ENCODE measurements around the gene NIPA2.

NIPA2 gene

DNA sequence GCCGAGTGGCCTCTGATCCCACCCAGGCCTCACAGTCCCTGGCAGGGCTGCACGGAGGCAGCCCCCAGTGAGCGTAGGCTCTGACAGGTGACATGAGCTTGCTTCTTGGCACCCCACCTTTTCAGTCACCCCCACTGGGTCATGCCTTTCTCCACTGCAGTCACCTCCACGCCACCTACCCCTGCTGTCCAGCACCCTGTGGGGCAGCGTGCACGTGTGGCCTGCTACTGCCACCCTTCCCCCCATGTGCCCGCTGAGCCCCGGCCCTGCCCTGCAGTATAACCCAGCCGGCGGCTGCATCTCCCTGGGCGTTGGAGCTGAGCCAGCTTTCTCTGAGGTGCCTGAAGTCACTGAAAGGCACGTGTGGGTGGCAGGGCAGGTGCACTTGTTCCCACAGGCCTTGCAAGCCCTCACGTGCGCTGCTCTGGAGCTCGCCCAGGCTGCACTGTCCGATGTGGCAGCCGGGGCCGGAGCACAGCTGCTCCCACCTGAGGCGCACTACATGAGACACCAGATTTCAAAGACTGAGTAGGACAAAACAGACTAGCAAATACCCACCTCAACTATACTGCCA is 65.6 kb downstream of the NIPA2 start:
- DNase-seq, result no peak

DNA sequence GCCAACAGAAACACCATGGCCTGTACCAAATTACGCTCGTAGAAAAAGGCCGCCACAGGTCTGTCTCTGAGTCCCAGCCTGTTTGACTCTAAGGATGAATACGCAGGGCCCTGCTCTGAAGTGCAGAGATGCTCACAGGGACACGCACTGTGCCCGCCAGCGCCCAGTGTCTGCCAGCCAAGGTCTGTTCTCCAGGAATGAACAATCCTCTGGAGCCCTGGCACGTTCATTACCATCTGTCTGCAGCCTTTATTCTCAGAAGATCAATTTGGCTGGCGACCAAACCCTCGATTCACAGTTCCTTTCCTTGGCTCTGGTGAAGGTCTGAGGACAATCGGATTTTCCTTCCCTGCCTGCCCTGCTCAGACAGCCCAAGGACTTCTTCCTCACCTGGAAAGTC is 66.3 kb downstream of the NIPA2 start:
- no peak for DNase-seq

DNA sequence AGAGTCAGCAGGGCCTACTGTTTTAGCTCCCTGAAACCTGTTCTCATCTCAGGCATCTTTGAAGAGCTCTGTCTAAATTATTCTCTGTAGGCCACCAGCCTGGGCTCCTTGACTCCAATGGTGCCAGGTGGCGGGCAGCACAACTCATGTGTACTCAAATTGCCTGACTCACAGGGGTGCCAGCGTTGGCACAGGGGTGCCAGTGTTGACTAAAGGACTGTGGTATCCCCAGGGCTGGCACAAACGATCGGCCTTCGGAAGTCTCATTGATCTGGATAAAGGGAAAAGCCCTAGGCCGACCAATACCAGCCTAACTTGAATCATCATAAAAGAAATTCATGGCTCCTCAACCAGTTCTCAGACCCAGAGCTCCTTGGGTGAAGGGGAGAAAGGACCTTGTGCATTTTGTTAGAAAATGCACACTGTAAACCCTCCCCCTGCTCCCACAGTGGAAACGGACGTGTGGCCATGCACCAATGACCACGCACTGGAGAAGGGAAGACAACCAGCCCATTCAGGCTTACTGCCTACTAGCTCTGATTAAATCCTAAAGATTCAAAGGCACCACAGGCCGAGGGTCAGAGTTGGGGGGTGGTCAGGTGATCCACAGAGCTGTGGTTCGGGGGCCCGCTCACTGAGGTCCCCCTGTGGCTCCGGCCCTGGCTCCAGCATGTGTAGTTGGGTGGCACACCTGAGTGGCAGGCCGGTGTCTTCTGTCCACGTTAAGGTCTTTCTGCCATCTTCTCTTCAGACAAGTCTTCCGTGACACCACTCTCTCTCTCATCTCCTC is 68.9 kb downstream of the NIPA2 start:
- no peak for DNase-seq

DNA sequence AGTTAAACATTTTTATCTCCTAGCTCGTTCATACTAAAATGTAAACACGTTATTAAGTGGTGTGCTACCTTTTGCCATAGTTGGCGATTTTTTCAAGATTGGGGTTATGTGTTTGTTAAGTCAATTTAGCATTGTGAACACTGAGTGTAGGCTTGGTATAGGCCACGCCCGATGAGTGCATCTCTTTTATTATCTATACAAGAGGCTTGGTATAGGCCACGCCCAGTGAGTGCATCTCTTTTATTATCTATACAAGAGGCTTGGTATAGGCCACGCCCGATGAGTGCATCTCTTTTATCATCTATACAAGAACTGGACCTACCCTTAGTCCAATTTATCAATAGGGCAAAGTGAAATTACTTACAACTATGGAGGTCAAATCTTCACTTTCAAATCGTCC is 70.4 kb downstream of the NIPA2 start:
- no peak for DNase-seq

DNA sequence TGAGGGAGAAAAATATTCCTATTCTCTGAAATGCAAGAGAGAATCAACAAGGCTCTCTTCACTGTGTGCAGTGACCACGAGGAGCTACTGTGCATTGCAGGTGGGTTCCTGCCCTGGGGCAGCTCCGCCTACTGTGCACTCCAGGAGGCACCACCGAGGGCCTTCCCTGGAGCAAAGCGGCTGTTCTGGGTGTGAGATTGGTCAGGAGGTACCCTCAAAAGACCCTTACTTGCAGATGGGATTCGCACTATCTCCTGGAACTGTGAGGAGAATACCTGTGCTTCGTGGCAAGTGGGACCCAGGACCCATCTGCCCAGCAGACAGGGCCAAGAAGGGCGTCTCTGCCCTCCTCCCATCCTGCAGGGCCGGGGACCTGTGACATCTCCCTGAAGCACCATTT is 72.8 kb downstream of the NIPA2 start:
- no peak for DNase-seq

DNA sequence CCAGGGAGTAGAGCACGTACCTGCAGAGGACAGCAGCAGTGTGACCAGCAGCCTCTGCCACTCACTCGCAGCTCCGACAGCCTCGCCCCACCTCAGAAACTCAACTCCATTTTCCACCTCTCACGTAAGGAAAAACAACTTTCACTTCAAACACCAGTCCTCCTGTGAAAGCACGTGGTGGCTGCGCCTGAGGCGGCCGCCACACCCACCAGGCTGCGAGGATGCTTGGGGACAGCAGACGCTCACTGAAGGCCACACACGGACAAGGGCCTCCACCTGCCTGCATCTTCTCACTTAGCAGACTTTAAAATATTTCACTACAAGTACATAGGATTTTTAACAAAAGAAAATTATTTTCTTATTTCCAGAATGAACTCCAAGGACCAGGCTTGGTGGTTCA is 73.8 kb downstream of the NIPA2 start:
- DNase-seq, result no peak

DNA sequence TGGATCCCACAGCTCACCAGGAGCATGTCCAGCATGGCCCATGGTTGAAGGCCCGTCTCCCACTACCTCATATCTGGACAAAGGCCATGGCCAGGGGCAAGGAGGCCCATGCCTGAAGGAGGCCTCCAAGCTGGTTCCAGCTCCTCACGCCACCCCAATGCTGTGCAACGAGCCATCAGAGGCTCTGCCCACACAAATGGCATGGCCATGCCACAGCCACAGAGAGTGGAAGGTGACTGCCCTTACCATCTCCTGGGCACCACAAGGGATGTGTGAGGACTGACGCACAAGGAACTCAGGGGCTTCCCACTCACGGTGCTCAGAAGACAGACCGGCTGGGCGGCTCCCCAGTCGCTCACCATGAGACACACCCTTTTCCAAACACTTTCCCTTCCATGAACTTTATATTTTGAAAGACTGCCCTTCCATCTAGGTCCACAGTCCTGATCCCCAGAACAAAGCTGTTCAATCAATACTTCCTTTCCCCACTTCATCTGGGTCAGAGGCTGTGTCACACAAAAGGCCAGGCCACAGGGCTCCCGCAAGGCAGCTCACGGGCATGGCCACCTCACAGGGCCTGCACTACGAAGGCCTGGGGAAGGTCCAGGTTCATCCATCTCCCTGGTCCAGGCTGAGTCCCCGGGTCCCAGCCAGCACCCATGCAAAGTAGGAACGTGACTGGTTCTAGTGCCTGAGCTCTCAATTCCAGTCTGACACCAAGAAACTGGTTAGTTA is 75.3 kb downstream of the NIPA2 start:
- no peak for DNase-seq

DNA sequence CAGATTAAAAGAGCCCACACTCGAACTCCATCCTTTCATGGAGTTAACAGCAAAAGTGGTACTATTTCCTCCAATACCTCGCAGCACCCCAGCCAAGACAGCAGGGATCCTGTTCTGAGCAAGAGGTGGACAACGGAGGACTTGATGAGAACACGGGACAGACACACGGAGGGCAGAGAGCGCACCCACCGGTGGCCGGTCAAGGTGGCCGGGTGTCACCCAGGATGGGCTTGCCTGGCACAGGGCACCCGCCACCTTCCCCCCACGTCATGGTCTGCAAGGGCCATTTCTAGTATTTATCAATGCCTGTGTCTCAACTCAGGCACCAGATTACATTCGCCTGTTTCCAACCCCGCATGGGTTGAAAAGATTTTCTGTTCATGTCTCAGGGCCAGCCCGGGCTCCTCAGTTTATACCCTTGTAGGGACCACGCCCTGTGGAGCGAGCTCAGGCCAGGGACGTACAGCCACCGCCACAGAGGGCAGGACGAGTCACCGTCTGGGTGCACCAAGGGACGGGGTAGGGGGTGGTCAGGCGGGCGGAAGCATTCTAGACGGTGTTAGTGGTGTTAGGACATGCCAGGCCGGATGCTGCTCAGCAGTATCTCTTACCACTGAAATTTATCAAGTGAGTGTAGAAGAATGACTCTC is 77.5 kb downstream of the NIPA2 start:
- no peak for DNase-seq

DNA sequence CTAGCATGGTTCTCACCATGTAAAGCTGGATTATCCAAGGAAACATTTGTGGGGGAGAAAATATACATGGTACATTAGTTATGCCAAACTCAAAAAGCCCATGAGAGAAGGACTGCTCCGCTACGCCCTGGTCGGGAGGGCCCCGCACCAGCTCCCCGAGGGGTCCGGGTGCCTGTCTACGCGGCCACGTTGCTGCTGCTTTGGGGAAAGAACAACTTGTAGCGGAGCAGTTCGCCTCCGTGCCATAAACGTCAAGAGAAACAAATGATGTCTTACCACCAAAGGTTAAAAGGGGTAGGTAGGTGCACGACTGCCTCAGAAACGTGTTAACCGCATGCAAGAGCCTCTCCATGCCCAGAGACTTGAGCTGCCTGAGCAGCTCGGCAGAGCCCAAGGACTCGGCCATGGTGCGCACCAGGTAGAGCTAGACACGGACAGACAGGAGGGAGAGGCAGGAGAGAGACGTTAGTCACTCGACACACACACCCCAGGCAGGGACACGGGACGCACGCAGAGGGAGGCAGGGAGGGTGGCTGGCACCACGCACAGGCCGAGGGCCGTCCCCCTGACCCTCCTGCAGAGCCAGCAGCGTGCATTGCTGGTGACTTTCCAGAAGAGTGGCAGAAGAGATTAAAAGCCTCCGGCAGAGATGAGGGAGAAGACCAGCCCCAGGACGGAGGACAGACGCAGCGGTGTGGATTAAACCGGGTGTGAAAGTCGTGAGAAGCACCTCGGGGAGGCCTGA is 78.3 kb downstream of the NIPA2 start:
- no peak for DNase-seq

DNA sequence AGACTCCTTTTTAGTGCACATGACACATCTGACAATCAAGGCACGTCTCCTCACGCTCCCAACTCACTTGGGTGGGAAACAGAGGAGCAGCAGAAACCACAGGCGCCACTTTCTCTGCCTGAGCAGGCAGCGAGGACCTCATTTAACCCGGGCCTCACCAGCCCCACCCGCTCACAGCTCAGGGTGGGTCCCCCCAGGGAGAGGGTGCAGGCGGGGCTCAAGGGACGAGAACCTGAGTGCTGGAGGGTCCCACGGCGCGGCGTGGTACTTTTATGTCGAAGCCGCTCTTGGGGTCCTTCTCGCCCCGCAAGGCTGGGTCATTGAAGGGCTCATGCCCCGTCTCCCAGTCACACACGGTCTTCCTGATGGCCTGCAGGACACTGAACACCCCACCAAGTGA is 79.1 kb downstream of the NIPA2 start:
- DNase-seq, result no peak

All from activated CD8-positive, alpha-beta memory T cell treated with anti-CD3 and anti-CD28 coated beads, Interleukin-2, amount 50 U/mL, for 48 hours (primary cell).